GM12801 (cell line): Measurements from ENCODE around the gene RBM27.

ENCODE experiments used
- TF ChIP-seq, protein P1 (sequence below): IDR thresholded peaks from one replicate; pipeline ENCODE4 v1.5.1; 2011; ENCODE audit warnings: control low read depth; ENCODE audit not compliant: insufficient read length; ENCODE audit errors: extremely low read depth

The RBM27 gene

DNA sequence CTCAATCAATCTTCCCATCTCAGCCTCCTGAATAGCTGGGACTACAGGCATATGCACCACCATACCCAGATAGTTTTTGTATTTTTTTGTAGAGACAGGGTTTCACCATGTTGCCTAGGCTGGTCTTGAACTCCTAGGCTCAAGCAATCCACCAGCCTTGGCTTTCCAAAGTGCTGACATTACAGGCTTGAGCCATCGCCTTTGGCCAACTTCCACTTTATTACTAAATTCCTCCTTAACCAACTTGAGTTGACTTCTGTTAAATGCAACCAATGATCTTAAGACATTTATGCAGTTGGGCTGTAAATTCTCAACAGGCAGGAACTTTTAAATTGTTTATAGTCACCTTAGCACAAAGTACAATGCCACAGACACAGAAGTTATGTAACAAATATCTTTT, 23.7 kb upstream of the RBM27 start:
- TF ChIP-seq, protein P1, sequence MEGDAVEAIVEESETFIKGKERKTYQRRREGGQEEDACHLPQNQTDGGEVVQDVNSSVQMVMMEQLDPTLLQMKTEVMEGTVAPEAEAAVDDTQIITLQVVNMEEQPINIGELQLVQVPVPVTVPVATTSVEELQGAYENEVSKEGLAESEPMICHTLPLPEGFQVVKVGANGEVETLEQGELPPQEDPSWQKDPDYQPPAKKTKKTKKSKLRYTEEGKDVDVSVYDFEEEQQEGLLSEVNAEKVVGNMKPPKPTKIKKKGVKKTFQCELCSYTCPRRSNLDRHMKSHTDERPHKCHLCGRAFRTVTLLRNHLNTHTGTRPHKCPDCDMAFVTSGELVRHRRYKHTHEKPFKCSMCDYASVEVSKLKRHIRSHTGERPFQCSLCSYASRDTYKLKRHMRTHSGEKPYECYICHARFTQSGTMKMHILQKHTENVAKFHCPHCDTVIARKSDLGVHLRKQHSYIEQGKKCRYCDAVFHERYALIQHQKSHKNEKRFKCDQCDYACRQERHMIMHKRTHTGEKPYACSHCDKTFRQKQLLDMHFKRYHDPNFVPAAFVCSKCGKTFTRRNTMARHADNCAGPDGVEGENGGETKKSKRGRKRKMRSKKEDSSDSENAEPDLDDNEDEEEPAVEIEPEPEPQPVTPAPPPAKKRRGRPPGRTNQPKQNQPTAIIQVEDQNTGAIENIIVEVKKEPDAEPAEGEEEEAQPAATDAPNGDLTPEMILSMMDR: no peak

DNA sequence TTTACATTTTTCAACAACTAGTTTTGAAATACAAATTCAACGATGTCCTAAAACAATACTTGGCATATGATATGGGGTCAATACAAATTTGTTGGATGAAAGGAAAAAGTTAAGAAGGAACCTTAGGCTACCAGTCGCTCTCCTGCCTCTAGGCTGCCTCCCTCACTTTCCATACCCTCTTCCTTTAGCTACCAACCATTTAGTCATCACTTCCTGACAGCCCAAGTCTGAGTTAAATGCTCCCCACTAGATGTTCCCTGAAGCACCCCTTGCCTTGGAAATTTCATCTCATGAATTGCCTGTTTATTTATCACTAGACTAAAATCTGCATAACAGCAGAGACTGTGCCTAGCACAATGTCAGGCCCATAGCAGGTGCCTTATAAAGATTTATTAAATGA, 18.2 kb upstream of the RBM27 start:
- TF ChIP-seq, protein P1: no peak

DNA sequence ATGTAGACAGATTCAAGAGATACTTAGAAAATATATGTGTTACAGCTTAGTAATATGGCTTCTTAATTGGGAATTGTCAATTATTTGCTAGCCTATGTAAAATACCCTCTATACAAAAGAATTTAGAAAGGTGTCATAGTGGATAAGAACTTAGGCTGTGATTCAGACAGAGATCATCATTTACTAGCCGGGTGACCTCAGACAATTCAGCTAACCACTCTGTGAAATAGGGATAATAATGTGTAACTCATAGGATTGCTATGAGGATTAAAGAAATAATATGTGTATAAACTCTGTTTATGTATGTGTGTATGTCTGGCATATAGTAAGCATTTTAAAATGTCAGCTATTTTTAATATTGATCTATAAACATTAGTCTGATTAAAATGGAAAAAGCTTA, 15.0 kb upstream of the RBM27 start:
- TF ChIP-seq, protein P1: no peak

DNA sequence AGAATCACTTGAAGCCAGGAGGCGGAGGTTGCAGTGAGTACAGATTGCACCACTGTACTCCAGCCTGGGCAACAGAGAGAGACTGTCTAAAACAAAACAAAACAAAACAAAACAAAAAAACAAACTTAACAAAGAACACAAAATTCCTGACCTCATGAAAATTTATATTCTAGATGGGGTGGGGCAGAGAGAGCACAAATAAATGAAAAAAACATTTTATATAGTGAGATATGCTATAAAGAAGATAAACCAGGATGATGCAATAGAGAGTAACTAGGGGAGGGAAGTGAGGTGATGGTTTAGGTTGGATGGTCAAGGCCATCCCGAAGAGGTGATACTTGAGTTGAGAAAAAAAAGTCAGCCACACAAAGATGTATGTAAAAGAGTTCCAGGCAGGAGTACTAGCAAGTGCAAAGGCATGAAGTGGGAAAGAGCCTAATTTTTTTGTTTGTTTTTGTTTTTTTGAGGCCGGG, 10.8 kb upstream of the RBM27 start:
- TF ChIP-seq, protein P1: no peak

DNA sequence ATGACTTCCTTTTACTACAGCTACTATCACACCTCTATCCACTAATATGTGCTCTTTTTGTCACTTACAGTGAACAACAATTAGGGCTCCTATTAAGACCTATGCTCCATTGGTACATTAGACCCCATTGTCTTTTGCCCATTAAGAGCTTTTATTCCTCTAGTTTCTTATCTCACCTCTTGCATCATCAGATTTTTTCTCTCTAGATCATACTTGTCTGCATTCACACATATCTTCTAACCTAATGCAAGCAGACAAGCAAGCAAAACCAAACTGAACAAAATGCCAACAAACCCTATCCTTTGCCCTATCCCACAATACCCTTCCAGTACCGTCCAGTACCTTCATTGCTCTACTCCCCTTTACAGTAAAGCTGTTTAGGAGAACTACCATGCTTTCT, 10.1 kb upstream of the RBM27 start:
- TF ChIP-seq, protein P1: no peak

DNA sequence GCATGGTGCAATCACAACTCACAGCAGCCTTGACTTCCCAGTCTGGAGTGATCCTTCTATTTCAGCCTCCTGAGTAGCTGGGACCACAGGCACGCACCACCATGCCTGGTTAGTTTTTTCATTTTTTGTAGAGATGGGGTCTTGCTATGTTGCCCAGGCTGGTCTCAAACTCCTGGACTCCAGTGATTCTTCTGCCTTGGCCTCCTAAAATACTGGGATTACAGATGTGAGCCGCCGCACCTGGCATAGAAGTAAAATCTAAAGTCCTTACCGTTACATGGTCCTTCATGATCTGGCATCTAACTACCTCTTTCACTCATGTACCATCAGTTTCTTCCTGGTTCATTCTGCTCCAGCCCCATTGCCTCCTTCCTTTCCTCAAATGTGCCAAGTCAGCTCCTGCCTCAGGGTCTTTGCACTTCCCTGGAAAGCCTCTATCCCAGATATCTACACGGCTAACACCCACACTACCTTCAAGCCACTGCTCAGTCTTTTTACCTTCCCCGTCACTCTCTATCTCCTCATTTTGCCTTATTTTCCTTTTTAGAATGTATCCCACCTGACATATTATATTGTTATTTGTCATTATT, 6.9 kb upstream of the RBM27 start:
- TF ChIP-seq, protein P1: no peak

DNA sequence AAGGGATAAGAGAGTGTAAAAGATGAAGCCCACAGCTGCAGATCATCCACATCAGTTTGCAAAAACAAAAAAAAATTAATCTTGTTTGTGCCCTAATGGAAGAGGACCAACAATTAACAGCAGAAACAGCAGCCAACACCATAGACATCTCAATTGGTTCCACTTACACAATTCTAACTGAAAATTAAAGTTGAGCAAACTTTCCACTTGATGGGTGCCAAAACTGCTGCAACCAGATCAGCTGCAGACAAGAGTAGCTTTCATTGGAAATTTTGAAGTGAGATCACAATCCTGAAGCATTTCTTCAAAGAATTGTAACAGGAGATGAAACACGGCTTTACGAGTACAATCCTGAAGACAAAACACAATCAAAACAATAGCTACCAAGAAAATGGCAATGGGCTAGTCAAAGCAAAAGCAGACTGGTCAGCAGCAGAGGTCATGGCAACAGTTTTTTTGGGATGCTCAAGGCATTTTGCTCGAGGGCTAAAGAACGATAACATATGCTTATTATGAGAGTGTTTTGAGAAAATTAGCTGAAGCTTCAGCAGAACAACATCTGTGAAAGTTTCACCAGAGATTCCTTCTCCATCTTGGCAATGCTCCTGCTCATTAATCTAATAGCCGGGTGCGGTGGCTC, 4.1 kb upstream of the RBM27 start:
- TF ChIP-seq, protein P1: no peak
